Breast epithelium (tissue), 3 donors: ENCODE data around the gene UBXN2A.

Source experiments
- POLR2A ChIP-seq: fragments of 450-650 bp; IDR thresholded peaks from one replicate; pipeline ENCODE4 v1.6.1; 2016; ENCODE audit warnings: antibody characterized with exemption, mild to moderate bottlenecking, moderate library complexity
- POLR2AphosphoS5 ChIP-seq, 3 donors: sonication (generic); formaldehyde crosslinking; IDR thresholded peaks; one replicate each; pipeline ENCODE4 v1.6.1; 2017; ENCODE audit warnings: antibody characterized with exemption in 3 of 3

DNA sequence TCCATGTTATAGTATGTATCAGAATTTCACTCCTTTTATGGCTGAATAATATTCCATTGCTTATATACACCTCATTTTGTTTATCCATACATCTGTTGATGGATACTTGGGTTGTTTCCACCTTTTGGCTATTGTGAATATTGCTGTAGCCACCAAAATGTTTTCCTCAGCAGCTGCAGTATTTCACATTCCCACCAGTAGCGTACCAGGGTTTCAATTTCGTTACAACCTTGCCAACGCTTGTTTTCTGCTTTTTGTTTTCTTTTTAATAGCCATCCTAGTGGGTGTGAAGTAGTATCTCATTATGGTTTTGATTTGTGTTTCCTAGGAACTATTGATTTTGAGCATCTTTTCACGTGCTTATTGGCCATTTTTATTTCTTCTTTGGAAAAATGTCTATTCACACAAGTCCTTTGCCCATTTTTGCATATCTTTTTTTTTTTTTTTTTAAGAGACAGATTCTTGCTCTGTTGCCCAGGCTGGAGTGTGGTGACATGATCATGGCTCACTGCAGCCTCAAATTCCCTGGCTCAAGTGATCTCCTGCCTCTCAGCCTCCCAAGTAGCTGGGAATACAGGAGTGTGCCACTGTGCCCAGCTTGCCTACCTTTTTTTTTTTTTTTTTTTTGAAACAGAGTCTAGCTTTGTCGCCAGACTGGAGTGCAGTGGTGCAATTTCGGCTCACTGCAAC is 14.2 kb downstream of the UBXN2A start:
- no peak for TF ChIP-seq POLR2AphosphoS5 (IDR thresholded peaks at IDR 0.05)
- no peak for TF ChIP-seq POLR2A
